UCSD-AML1 (cell line): Measurements from ENCODE around the gene CALR3.
"Not testable (repeated sequence)": the region's sequence is repeated elsewhere in the genome, so short reads cannot be mapped to it uniquely, and the experiment has no call there.

Experiments
- DNase-seq: peaks from one replicate; lab custom pipeline; 2025; ENCODE audit not compliant: unreplicated experiment; lab: John Stamatoyannopoulos, UW

The CALR3 gene

GRCh38 chr19:16495982-16496612, at the start of gene CALR3, which contains the start of gene C19orf44:
Gene CALR3 (minus strand): TSS chr19:16496167. CDS start chr19:16496129, 38 bp downstream.
Gene C19orf44 (plus strand): TSS chr19:16496394. CDS start chr19:16500793, 4,399 bp downstream.
- DNase-seq: peak; percentile 98

- DNase-seq: no peak
These were observed 48.7 kb upstream of the CALR3 start for GRCh38 chr19:16544473-16545231.

GRCh38 chr19:16543734-16544133, 47.8 kb upstream of the CALR3 start:
- DNase-seq: not testable (repeated sequence)

- DNase-seq: peak; percentile 27
These were observed 47.0 kb upstream of the CALR3 start for GRCh38 chr19:16542910-16543472.

GRCh38 chr19:16542045-16542909, 46.3 kb upstream of the CALR3 start, which contains the start of gene CHERP:
Gene CHERP (minus strand): TSS chr19:16542437. CDS start chr19:16542378, 59 bp downstream.
- DNase-seq: peak; percentile 96

- DNase-seq: no peak
These were observed 45.6 kb upstream of the CALR3 start for GRCh38 chr19:16541526-16542044.

- DNase-seq: no peak
These were observed 45.0 kb upstream of the CALR3 start for GRCh38 chr19:16540948-16541347.

- no peak for DNase-seq
These were observed 41.1 kb upstream of the CALR3 start for GRCh38 chr19:16537111-16537510.

GRCh38 chr19:16536130-16536529, 40.2 kb upstream of the CALR3 start:
- DNase-seq: no peak

- DNase-seq: no peak
These were observed 39.4 kb upstream of the CALR3 start for GRCh38 chr19:16535381-16535780.

- DNase-seq: no peak
These were observed 36.7 kb upstream of the CALR3 start for GRCh38 chr19:16532440-16533234.

GRCh38 chr19:16531380-16531669, 35.4 kb upstream of the CALR3 start:
- DNase-seq: no peak

- DNase-seq: no peak
These were observed 34.8 kb upstream of the CALR3 start for GRCh38 chr19:16530540-16531379.

- DNase-seq: no peak
These were observed 33.6 kb upstream of the CALR3 start for GRCh38 chr19:16529466-16530144.

GRCh38 chr19:16527971-16528521, 32.1 kb upstream of the CALR3 start:
- peak; percentile 50 for DNase-seq

- no peak for DNase-seq
These were observed 31.5 kb upstream of the CALR3 start for GRCh38 chr19:16527334-16527935.

GRCh38 chr19:16525751-16526481, 29.9 kb upstream of the CALR3 start:
- no peak for DNase-seq
